GM12864 (cell line): Measurements from ENCODE around the gene FARP1.

Experiments
- DNase-seq: peaks from one replicate; pipeline ENCODE4 v3.0.0-alpha.2; 2011; ENCODE audit warnings: low read depth
- H3K4me3 ChIP-seq: 2 replicates; pipeline ENCODE4 v1.5.1; 2011; ENCODE audit warnings: mild to moderate bottlenecking, low read depth, low read length, control low read depth
- CTCF ChIP-seq: IDR thresholded peaks from 2 replicates; pipeline ENCODE4 v1.5.1; 2011; ENCODE audit warnings: low read depth, mild to moderate bottlenecking, moderate library complexity, low read length, control low read depth, inconsistent platforms; ENCODE audit errors: missing control alignments

The FARP1 gene

GRCh38 chr13:98273067-98273823, 130.4 kb downstream of the FARP1 start:
- no peak for DNase-seq
- no peak for TF ChIP-seq CTCF

GRCh38 chr13:98273824-98274742, 131.2 kb downstream of the FARP1 start:
- no peak for DNase-seq
- no peak overlapping the region for H3K4me3 ChIP-seq
- no peak for TF ChIP-seq CTCF

More at GRCh38 chr13:98273067-98273823, 130.4 kb downstream of the FARP1 start:
- no peak overlapping the region for H3K4me3 ChIP-seq

GRCh38 chr13:98274921-98275487, 132.1 kb downstream of the FARP1 start:
- DNase-seq, result no peak
- no peak overlapping the region for H3K4me3 ChIP-seq
- no peak for TF ChIP-seq CTCF

- TF ChIP-seq CTCF, result no peak
- no peak for DNase-seq
- H3K4me3 ChIP-seq, result no peak overlapping the region
These were observed 132.8 kb downstream of the FARP1 start for GRCh38 chr13:98275681-98276171.

GRCh38 chr13:98276486-98276885, 133.6 kb downstream of the FARP1 start:
- no peak for TF ChIP-seq CTCF
- no peak for DNase-seq
- no peak overlapping the region for H3K4me3 ChIP-seq

- H3K4me3 ChIP-seq, result no peak overlapping the region
- no peak for TF ChIP-seq CTCF
- DNase-seq, result no peak
These were observed 135.3 kb downstream of the FARP1 start for GRCh38 chr13:98278068-98278724.
